ENCODE results near the gene AFAP1.

AFAP1 gene

DNA sequence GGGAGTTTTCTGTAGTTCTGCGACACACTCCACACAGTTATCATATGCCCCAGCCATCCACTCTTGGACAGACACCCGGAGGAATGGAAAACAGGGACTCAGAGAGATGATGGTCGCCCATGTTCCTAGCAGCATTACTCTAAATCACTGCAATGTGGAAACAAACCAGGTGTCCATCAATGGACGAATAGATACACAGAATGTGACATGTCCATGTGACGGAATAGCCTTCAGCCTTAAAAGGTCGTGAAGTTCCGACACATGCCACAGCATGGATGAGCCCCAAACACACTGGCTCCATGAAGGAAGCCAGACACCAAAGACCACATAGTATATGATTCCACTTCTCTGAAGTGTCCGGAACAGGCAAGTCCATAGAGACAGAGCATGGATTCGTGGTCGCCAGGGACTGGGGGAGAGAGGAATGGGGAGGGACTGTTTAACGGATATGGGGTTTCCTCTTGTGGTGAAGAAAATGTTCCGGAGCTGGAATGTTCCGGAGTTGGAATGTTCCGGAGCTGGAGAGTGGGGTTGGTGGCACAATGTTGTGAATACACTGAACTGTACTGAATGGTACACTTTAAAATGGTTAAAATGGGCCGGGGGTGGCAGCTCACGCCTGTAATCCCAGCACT lies 28.7 kb upstream of the AFAP1 start:
- DNase-seq: no peak

DNA sequence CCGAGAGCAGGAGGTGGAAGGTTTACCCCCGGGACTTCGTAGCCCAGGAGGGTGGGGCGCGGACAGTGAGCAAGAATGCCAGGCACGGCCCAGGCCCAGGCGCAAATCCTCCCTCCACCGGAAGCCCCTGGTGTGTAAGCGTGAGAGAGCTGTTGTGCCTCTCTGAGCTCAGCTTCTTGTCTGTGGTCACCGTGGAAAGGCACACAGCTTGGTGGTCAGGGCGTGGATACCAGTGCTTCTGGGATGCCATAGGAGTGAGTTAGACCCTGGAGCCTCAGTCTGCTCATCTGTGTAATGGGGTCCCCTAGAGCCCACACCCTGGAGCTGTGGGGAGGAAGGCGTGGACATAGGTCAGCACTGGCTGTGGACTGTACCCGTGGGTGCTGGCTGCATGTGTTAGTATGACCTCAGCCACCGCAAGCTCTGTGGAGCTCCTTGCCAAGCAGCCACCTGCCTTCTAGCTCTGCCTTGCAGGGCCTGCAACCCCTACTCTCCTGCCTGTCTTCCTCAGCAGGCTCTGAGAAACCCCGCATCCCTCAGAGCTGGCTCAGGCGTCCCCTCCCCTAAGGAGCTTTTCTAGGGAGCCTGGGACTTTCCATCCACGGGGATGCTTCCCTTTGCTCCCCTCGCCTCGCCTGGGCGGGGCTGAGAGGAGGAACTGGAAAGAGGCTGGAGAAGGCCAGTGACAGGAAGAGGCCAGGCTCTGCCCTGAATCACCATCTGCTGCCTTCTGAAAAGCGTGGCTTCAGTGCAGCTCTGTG lies 28.0 kb upstream of the AFAP1 start:
- DNase-seq: no peak

DNA sequence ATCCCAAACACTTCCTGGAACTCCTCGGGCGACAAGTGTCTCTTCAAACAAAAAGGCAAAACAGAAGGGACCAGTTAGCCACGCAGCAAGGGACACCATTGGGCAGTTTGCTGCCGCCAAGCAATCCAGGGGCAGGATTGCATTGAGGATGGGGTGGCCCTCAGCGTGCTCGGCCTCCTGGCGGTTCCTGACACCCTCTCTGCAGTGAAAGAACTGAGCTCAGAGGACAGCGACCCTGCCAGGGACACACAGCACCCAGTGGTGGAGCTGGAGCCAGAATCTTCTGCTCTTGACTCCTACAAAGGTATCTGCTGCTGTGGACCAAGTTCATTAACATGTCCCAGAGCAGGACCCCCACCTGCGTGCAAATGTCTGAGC lies 27.4 kb upstream of the AFAP1 start:
- DNase-seq: no peak

DNA sequence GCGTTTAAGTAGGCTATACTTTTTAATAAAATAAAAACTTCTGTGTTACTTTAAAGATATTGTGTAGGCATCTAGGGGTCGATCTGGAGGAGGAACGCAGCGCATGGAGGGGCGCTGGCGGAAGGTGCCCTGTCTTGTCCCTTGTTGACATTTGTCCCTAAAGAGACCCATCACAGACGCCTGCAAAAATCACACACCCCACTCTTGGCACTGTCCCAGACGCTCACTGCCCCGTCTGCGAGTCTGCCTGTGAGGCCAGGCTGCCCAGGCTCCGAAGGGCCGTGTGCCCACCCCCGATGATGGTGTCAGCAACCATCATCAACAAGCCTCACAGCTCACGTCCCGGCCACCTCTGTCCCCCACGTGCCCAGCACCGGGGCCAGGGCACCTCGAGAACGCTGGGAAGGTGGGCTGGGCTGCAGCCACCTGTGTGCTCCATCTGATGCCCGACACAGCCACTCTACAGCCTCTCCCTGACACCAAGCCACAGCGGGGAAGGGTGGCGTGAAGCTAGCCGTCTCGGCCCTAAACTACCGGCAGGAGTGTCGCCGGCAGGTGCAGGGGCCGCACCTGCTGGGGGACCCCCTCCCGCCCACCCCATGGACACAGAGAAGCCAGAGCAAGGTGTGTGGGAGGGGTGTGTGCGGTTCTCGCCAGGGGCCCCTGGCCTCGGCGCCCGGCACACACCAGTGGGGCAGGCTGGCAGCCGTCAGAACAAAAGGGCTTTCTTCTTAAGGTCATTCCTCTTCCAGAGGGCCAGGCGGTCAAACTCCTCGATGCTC lies 26.8 kb upstream of the AFAP1 start:
- DNase-seq: no peak

DNA sequence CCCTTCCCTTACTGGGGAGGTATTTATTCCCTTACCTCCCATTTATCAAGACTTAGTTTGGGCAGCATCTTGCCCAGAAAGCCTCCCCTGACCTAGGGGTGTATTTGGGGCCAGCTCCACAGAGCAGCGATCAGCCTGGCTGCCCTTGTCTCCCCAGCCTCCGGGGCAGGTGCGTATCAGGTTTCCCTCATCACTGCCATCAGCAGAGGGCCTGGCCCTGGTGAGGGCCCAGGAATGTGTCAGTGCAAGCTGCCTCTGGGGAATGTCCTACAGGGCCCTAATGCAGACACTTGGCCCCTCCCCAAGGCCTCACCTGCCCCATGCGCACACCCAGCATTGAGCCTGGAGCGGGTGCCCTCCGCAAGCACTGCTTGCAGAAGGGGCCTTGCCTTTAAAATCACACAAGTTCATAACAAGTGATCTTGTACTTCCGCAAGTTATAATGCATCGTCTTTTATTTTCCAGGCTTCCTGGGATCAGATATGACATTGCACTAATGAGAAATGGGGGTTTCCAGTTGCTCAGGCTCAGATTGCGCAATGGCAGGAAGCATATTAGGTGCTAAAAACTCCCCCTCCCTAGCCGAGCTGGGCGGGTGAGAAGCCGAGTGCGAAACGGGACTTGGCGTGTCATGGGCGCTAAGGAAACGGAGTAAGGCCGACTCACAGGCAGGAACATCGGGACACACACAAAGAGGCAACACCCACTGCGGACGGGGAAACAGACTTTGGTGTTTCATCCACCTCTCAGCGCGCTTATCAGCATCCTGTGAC lies 25.4 kb upstream of the AFAP1 start:
- DNase-seq: no peak

DNA sequence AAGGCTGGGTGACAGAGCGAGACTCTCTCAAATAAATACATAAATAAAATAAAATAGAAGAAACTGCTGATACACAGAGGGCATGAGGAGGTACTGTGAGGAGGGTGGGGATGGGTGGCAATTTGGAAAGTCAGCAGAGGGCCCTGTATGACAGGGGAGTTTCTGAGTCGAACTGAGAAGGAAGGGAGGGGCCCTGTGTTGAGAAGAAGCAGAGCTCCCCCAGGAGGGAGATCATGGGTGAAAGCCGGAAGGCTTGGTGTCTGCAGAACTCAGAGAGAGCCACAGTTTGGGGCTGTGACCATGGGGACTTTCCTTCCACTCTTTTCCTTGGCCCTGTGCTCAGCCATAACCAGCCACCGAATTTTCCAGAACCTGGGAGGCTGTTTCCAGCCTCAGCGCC lies 24.8 kb upstream of the AFAP1 start:
- no peak for DNase-seq

DNA sequence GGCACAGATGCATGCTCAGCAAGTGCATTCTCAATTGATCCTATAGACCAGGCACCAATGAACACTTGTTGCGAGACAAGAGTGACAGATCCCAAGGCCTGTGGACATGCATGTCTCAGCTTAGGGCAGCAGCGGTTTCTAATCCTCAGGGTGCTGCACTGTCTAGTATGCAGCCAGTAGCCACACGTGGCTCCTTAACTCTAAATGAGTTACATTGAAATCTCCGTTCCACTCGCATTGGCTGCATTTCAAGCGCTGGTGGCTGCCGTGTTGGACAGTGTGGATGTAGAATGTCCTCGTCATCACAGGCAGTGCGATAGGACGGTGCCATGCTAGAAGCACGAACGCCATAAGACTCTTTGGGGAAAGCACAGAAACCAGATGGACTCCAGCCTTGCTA lies 24.0 kb upstream of the AFAP1 start:
- DNase-seq: no peak

DNA sequence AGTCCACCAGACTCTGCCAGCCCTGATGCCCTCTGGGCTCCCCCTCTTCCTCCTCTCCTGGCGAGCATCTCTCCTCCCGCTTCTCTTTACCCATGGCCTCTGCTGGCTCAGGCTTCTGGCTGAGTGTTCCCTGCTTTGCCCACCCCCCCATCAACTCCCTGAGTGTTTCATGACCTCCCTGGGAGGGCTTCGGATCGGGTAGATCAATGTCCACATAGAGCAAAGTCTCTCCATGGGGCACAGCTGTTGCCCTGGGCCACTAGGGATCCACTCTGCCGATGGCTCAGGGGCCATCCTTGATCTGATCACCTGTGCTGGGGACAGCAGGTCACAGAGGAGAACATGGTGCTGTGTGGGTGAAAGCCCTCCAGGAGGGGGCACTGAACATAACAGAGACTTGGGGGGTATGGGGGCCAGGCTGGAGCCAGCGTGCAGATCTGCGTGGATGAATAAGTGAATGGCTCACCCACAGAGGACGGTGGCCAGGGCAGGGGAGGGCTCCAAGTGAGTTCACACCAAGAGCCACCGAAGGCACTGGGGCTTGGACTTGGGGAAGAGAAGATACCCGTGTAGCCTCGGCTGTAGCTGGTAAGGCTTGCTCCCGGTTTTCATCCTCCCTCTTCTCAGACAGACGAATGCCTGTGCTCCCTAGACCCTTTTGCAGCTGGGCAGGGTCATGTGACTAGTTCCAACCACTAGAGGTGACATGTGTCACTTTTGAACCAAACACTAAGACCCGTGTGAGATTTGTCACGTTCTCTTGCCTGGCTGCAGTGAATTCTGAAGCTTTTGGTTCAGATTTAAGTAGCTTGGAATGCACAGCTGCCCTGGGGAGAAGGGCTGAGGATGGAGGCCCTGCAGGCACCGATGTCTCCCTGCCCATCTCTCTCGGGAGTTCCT lies 23.2 kb upstream of the AFAP1 start:
- DNase-seq: no peak

DNA sequence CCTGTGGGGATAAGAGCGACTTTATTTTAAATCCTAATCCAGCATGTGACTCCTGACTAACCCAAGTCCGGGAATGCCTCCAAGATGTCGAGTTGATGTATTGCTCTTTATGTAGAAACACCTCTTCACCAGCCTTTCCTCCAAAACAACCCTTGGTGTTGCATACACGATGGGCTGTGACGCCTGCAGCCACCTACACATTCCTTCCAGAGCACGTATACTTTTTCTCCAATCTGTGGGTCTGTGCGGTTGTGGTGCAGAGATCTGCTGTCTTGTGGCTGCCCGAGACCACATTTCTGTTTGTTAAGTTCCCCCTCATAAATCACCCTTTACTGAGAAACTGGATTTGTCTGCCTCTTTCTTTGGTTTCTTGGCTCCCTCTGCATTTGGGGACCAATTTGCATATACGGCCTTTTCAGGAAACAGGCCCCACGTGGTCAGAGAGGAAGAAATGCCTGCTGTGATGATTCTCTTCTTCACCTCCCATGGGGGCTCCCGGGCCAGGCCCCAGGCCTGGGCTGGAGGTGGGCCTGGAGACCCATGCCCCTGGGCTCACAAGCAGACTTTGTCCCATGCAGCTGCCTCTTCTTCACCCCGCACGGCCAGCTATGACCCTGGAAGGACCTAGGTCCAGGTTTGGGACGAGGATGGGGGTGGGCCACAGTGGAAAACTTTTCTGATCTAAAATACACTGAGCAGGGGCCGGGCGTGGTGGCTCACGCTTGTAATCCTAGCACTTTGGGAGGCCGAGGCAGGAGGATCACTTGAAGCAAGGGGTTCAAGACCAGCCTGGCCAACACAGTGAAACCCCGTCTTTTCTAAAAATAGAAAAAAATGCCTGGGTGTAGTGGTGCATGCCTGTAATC lies 21.4 kb upstream of the AFAP1 start:
- no peak for DNase-seq

DNA sequence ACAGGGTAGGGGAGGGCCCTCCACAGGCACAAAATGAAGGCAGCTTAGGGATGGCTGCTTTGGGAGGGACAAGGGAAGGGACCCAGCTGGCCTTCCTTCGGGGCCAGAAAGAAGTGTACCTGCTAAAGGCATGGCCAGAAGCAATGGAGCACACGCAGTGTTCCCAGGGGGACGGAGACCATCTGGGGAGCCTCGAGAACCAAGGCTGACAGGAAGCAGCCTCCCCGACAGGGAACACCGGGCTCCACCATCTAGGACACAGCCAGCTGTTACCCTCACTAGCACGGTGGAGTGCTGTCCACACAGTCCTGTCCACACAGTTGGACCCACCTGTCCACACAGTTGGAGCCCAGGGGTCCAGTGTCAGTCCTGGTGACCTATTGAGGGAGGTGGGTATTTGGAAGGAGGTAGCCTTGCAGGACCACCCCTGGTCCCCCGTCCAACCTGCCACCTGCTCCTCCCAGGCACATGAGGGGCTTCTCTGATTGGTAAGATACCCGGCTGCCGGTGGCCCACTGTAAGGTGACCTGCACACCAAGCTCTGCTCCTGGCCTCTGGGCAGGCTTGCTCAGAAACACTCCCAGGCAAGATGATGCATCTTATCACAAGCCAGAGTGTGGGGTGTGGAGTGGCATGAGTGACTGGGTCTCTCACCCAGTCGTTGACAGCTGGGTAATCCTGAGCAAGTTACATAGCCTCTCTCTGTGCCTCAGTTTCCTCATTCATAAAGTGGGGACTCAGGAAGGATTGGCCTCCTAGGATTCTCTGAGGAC lies 20.5 kb upstream of the AFAP1 start:
- no peak for DNase-seq

DNA sequence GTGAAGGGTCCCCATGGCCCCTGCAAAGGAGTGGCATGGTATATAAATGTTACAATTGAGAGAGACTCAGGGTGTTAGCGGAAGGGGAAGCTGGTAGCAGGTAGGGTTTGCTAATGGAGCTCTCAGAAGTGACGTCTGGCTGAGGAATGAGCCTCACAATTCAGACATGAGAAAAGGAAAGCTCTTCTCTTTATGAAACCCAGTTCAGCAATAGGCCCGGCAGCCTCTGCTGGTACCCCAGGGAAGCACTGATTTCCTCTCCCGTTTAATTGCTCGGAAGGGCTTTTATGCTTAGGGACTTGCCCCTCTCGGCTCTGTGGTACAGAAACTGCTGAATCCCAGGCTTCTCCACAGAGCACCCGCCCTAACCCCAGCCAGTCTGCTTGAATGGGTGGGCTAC lies 19.4 kb upstream of the AFAP1 start:
- no peak for DNase-seq

DNA sequence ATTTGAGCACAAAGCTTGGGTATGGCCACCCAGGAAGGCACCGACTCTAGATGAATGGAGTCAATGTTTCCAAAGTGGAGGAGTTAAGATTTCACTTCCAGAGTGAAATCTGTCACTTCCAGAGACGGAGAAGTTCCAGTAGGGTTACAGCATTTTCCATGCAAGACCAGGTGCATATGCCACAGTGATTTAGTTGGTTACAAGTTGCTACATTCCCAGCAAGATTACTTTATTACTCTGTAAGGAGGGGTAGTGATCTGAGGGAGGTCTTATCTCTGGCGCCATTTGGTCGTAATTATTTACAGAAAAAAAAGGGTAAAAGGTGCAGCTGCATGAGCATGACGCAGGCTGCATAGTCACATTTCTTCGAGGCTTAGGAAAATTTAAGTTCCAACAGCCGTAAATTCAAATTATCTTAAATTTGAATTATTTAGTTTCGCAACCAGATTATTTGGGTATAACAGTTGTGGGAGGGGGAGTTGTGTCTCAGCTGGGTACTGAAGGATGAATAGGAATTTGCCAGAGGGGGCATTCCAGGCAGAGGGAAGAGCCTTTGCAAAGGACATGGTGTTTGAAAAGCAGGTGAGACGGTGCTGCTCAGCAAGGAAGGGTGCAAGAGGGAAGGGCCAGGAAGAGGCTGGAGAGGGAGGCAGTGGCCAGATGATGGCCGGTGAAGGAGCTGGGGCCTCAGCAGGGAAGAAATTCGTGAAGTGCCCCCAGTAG lies 17.4 kb upstream of the AFAP1 start:
- DNase-seq: no peak

DNA sequence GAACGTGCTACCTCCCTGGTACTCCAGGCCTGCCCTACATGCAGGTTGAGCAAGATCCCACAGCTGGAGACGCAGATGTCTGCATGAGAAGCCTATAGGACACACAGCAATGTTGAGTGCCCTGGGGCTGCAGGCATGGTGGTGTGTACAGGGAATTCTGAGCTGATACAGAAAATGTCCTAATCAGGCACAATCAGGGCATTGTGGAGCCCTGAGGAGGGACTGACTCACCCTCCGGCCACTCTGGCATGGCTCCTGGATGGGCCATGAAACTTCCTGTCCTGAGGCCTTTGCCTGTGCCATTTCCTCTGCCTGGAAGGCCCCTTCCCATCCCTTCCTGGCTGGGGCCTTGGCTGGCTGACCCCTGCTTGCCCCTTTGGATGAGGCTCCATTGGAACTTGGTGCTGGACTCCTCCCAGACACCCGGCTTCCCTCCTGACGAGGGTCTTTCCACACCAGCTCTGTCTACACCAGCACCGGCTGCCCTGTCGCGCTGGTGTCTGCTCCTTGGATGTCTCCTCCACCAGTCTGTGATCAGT lies 16.7 kb upstream of the AFAP1 start:
- no peak for DNase-seq

DNA sequence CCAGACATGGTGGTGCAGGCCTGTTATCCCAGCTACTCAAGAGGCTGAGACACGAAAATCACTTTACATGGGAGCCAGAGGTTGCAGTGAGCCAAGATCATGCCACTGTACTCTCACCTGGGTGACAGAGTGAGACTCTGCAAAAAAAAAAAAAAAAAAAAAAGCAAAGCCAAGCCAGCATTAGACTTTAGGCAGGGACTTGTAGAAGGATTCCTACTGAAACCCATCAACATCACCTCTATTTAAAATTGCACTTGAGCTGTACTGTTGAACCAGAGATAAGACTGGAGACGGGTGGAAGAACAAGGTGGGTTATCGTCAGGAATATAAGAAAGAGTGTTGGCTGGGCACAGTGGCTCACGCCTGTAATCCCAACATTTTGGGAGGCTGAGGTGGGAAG lies 15.7 kb upstream of the AFAP1 start:
- no peak for DNase-seq

DNA sequence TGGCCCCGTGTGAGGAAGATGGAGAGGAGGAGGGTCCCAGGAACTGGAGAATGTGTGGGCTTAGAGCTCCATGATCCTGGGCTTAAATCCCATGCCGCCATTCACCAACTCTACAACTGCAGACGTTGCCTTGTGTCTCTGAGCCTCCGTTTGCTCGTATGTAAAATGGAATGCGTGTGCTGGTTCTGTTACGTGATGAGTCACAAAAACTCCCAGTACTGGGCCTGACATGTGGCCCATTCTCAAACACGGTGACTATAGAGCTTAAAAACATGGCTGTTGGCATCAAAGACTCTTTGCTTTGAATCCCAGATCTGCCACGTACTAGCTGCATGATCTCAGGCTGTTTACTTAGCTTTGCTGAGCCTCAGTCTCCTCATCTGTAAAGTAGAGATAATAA lies 13.0 kb upstream of the AFAP1 start:
- DNase-seq: no peak

DNA sequence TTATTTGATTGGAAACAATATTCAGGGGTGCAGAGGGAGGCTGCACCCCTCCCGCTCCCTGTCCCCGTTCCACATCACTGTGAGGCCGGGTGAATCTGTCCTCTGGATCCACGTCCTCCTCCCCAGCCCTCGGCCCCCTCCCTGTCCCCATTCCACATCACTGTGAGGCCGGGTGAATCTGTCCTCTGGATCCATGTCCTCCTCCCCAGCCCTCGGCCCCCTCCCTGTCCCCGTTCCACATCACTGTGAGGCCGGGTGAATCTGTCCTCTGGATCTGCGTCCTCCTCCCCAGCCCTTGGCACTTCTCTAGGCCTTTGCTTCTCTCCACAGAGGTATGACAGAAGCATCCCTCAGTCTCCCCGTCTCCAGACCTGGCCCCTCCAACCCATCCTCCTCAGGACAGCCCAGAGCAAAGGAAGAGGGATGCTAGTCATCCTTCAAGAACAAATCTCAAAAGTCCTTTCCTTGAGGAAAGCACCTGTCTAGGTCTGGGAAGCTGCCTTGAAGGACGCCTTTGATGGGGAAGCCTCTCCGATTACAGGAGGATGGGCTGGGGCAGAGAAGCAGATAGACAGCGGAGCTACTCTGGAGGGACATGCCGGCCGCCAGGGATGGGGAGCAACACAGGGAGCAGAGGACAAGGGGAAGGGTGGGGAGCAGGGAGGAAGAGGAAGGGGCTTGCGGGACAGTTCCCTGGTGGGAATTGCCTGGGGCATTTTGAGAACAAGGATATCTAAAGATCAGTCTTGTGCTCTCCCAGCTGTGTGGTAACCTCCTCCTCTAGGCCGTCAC lies 10.8 kb upstream of the AFAP1 start:
- no peak for DNase-seq

DNA sequence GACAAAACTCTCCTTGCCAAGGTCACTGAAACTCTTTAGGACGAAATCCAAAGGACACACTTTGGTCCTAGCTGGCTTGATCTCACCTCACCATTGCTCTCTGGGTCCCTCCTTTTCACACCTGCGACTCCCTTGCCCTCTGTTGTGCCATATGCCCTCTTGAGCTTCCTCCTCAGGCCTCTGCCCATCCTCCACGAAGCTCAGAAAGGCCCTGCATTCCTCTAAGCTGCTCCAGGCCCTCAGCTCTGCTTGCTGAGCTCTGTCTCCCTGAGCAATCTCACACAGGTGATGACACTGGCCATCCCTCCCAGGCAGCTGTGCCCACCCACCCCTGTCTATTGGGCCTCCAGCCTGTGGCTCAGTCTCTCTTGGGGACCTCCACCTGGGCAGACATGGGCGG lies 10.1 kb upstream of the AFAP1 start:
- DNase-seq: no peak

DNA sequence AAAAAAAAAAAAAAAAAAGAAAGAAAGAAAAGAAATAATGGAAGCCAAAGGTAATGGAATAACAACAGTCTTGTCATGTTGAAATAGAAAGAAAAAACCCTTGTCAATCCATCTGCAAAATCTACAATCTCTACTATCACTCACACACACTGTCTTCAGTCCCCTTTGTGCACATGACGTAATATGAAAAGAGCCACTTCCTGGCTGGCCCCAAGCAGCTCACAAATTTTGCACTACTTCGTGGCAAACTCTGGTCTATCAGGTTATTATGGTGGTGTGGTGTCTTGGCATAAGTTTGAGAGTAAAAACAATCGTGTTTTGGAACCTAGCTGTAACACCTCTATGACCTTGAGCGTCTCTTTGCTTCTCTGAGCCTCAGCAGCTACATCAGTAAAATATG lies 8.3 kb upstream of the AFAP1 start:
- no peak for DNase-seq
